ENCODE measurements around the gene DRAP1.

The DRAP1 gene

DNA sequence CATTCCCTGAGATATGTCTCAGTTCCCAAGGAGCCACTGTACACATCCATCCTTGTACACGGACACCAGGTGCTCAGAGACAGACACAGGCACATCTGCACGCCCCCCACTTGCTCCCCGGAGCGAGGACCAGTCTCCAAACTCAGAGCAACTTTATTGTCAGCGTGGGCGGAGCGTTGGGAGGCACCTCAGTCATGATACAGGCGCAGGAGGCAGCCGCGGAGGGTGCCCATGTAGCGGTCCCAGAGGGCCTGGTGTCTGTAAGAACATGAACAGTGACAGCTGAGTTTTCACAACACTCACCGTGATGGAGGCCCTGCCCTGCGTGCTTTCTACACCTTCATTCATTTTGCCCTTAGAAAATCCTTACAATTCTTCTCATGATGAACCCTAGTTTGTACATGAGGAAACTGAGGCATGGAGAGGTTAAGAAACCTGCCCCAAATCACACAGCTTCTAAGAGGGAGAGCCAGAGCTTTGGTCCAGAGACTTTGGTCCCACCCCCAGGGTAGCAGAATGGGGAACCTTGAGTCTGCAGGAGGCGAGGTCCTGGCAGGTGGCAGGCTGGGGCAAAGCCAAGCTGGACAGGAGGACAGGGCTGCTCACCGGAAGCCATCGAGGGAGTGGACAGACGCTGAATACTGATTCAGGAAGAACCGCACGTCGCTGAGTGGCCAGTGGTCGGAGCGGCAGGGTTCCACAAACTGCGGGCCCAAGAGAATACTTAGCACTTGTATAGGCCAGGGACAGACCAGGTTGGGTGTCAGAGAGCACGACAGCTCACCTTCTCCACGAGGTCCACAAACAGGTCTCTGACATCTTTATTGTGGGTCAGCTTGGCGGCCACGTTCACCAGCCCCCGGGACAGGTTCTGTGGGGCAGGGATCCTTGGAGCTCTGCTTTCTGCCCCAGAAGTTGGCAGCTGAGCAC lies 35.2 kb upstream of the DRAP1 start:
- no peak for DNase-seq (ENCODE audit: low read depth)
- no peak overlapping the region for H3K4me3 ChIP-seq (ENCODE audit: low read depth, low read length)
- TF ChIP-seq, protein P1, sequence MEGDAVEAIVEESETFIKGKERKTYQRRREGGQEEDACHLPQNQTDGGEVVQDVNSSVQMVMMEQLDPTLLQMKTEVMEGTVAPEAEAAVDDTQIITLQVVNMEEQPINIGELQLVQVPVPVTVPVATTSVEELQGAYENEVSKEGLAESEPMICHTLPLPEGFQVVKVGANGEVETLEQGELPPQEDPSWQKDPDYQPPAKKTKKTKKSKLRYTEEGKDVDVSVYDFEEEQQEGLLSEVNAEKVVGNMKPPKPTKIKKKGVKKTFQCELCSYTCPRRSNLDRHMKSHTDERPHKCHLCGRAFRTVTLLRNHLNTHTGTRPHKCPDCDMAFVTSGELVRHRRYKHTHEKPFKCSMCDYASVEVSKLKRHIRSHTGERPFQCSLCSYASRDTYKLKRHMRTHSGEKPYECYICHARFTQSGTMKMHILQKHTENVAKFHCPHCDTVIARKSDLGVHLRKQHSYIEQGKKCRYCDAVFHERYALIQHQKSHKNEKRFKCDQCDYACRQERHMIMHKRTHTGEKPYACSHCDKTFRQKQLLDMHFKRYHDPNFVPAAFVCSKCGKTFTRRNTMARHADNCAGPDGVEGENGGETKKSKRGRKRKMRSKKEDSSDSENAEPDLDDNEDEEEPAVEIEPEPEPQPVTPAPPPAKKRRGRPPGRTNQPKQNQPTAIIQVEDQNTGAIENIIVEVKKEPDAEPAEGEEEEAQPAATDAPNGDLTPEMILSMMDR (conservative IDR thresholded peaks at IDR 0.05; ENCODE audit: low read depth, low read length): no peak

DNA sequence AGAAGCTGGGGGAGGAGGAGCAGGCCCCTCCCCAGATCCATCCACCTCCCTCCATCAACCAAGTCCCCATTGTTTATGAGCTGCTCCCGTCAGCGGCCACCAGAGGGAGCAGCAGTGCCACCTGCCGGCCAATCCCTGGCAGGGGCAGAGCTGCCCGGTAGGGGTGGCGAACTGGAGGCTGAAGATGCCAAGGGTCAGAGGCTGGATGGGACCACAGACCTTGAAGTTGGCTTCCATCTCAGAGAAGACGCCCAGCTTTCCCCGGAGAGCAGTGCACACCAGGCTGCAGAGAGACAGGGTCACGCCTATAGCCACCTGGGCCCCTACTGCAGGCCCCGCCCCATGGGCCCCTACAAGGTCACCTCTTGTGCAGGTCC lies 34.5 kb upstream of the DRAP1 start:
- TF ChIP-seq, protein P1 (conservative IDR thresholded peaks at IDR 0.05; ENCODE audit: low read depth, low read length): peak; percentile 100
- no peak overlapping the region for H3K4me3 ChIP-seq (ENCODE audit: low read depth, low read length)
- DNase-seq (ENCODE audit: low read depth): peak; percentile 80

DNA sequence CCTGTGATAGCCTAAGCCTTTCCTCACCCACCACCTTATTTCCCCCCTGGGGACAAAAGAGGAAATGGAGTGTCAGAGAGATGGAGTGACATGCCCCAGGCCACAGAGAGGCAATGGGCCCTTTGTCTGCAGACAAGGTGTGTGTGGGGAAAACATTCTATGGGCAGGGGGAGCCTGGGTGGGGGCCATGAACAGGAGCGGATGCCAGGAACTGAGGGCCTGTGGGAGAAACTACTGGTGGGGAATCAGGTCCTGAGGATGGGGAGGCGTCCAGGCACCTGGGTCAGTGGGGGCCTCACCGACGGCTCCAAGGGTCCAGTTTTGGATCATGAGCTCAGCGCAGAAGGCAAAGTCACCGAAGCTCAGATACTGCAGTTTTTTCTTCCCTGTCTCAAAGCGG lies 34.0 kb upstream of the DRAP1 start:
- TF ChIP-seq, protein P1 (conservative IDR thresholded peaks at IDR 0.05; ENCODE audit: low read depth, low read length): no peak
- DNase-seq (ENCODE audit: low read depth): no peak
- H3K4me3 ChIP-seq (ENCODE audit: low read depth, low read length): no peak overlapping the region

GRCh38 chr11:65885808-65886536 lies 33.3 kb upstream of the DRAP1 start:
- TF ChIP-seq, protein P1 (conservative IDR thresholded peaks at IDR 0.05; ENCODE audit: low read depth, low read length): no peak
- no peak for DNase-seq (ENCODE audit: low read depth)
- no peak overlapping the region for H3K4me3 ChIP-seq (ENCODE audit: low read depth, low read length)

GRCh38 chr11:65886826-65887722 lies 32.2 kb upstream of the DRAP1 start:
- peak overlapping the region; percentile 90 for H3K4me3 ChIP-seq (ENCODE audit: low read depth, low read length)
- DNase-seq (ENCODE audit: low read depth): no peak
- TF ChIP-seq, protein P1 (conservative IDR thresholded peaks at IDR 0.05; ENCODE audit: low read depth, low read length): no peak

- no peak for DNase-seq (ENCODE audit: low read depth)
- TF ChIP-seq, protein P1 (conservative IDR thresholded peaks at IDR 0.05; ENCODE audit: low read depth, low read length): no peak
- peak overlapping the region; percentile 90 for H3K4me3 ChIP-seq (ENCODE audit: low read depth, low read length)
Measured at GRCh38 chr11:65887723-65888162, 31.5 kb upstream of the DRAP1 start.

Measured in choroid plexus epithelial cell (primary cell).